SK-N-SH treated with all-trans-retinoic acid at 6 μM for 48 hours (cell line): ENCODE measurements around the gene CACNA2D4.

ENCODE experiments used
- CREB5 ChIP-seq: fragments of 250-450 bp; sonication (Bioruptor Pico); IDR thresholded peaks from 2 replicates; pipeline ENCODE4 v1.5.1; 2020; ENCODE audit warnings: low read depth, mild to moderate bottlenecking, moderate library complexity
- ESRRG ChIP-seq: fragments of 250-450 bp; sonication (Bioruptor Pico); IDR thresholded peaks from 2 replicates; pipeline ENCODE4 v1.6.1; 2021; ENCODE audit warnings: mild to moderate bottlenecking
- OSR1 ChIP-seq: fragments of 250-450 bp; sonication (Bioruptor Pico); IDR thresholded peaks from 2 replicates; pipeline ENCODE4 v1.8.0; 2022; ENCODE audit warnings: moderate library complexity, mild to moderate bottlenecking, inconsistent platforms
- PATZ1 ChIP-seq: fragments of 250-450 bp; sonication (Bioruptor Pico); IDR thresholded peaks from 2 replicates; pipeline ENCODE4 v1.8.0; 2020; ENCODE audit warnings: mild to moderate bottlenecking, moderate library complexity, borderline replicate concordance
- RARB ChIP-seq: fragments of 250-450 bp; sonication (Bioruptor Pico); IDR thresholded peaks from 2 replicates; pipeline ENCODE4 v1.8.0; 2021; ENCODE audit warnings: mild to moderate bottlenecking, moderate library complexity
- SNAI2 ChIP-seq: fragments of 250-450 bp; sonication (Bioruptor Pico); IDR thresholded peaks from 2 replicates; pipeline ENCODE4 v1.5.0; 2020; ENCODE audit warnings: mild to moderate bottlenecking, moderate library complexity
- TOX ChIP-seq: fragments of 250-450 bp; sonication (Bioruptor Pico); IDR thresholded peaks from 2 replicates; pipeline ENCODE4 v1.8.0; 2021; ENCODE audit warnings: mild to moderate bottlenecking, moderate library complexity, borderline replicate concordance
- ZFP3 ChIP-seq: fragments of 250-450 bp; sonication (Bioruptor Pico); IDR thresholded peaks from 2 replicates; pipeline ENCODE4 v1.5.0; 2020; ENCODE audit warnings: mild to moderate bottlenecking, moderate library complexity
- ZFP30 ChIP-seq: fragments of 450-650 bp; formaldehyde crosslinking; IDR thresholded peaks from 2 replicates; pipeline ENCODE4 v1.5.0; 2022; ENCODE audit warnings: mild to moderate bottlenecking, moderate library complexity
- ZNF565 ChIP-seq: fragments of 450-650 bp; formaldehyde crosslinking; conservative IDR thresholded peaks from 2 replicates; pipeline ENCODE4 v1.5.0; 2020; ENCODE audit warnings: low read depth, mild to moderate bottlenecking, moderate library complexity
- ZNF70 ChIP-seq: fragments of 450-650 bp; formaldehyde crosslinking; IDR thresholded peaks from 2 replicates; pipeline ENCODE4 v1.5.0; 2020; ENCODE audit warnings: mild to moderate bottlenecking, moderate library complexity
- ZNF8 ChIP-seq: fragments of 450-650 bp; formaldehyde crosslinking; IDR thresholded peaks from 2 replicates; pipeline ENCODE4 v1.5.0; 2020; ENCODE audit warnings: mild to moderate bottlenecking, moderate library complexity

GRCh38 chr12:1937481-1938224, 19.2 kb upstream of the CACNA2D4 start:
- TF ChIP-seq ZFP30 (CRISPR knock-in tag) (no peak), TOX (CRISPR knock-in tag) (no peak), CREB5 (CRISPR knock-in tag) (no peak), ZNF8 (CRISPR knock-in tag) (no peak), PATZ1 (no peak), RARB (CRISPR knock-in tag) (no peak), ZFP3 (CRISPR knock-in tag) (no peak), SNAI2 (CRISPR knock-in tag) (no peak), OSR1 (CRISPR knock-in tag) (no peak), ZNF70 (no peak), ESRRG (CRISPR knock-in tag) (no peak), ZNF565 (CRISPR knock-in tag) (no peak)
